Measurements from ENCODE around the gene ZNF557. TPM values are rescaled to one million over a fixed set of nuclear protein-coding genes. Genes with fewer than 3 reads are reported as not detected.
"Not testable (repeated sequence)": the region's sequence is repeated elsewhere in the genome, so short reads cannot be mapped to it uniquely, and the experiment has no call there.

Gene ZNF557
- 8.1 to 11.6 TPM (median 8.2 TPM) in 3 replicates for total RNA-seq
- long read RNA-seq, partial matches to known transcripts = 0 of 5 reads
- long read RNA-seq, other reads (novel, unspliced or antisense) = 3 of 5 reads

DNA sequence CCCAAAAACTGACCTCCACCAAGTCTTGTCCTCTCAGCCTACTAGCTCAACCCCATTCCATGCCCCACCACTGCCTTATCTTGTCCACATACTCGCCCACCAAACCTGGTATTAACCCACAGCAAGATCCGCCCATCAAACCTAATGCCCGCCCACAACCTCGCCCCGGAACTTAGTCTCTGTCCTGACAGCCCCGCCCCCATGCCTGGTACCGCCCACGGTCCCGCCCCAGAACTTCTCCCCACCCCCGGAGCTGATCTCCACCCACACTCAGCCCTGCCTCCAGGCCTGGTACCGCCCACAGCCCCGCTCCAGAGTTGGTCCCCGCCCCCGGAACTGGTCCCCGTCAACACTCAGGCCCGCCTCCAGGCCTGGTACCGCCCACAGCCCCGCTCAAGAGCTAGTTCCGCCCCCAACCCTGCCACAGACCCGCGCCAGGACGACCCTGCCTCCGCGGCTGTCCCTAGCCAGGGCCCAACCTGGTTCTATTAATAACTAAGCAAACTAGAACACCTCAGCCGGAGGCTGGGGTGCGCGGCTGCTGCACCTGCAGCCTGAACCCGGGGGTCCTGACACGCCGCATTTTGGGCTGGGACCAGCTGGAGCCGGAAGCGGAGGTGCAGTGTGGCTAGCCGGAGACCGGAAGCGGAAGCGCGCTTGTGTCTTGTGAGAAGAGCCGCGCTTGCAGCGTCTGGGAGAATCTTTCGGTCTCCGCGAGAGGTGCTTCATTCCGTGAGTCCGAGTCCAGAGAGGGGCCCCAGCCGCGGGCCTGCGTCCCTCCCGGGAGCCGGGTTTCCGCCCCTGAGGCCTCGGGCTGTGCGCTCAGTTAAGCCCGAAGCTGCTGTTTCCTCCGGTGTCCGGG is at the start of gene ZNF557:
TSS of gene ZNF557 (plus strand) at position 662 of the 862 bp plus-strand sequence. CDS start 5,372 bp downstream, outside the sequence.
- Mint-ChIP-seq H3K4me1 (ENCODE audit: low read depth) (peaks cover 24% of the 10 kb centered on the region), H3K36me3 (ENCODE audit: low read depth) (peaks cover 18% of the 10 kb centered on the region), H3K4me3 (ENCODE audit: unreplicated experiment) (peak within 1 kb of the TSS; percentile 94), H3K27ac (ENCODE audit: unreplicated experiment) (peak within 1 kb of the TSS; percentile 92), H3K27me3 (ENCODE audit: low read depth) (no peaks in the 10 kb centered on the region), H3K9me3 (ENCODE audit: low read depth) (no peaks in the 10 kb centered on the region)
- peak; percentile 99 for DNase-seq (ENCODE audit: low spot score)
- TF ChIP-seq, protein P1, sequence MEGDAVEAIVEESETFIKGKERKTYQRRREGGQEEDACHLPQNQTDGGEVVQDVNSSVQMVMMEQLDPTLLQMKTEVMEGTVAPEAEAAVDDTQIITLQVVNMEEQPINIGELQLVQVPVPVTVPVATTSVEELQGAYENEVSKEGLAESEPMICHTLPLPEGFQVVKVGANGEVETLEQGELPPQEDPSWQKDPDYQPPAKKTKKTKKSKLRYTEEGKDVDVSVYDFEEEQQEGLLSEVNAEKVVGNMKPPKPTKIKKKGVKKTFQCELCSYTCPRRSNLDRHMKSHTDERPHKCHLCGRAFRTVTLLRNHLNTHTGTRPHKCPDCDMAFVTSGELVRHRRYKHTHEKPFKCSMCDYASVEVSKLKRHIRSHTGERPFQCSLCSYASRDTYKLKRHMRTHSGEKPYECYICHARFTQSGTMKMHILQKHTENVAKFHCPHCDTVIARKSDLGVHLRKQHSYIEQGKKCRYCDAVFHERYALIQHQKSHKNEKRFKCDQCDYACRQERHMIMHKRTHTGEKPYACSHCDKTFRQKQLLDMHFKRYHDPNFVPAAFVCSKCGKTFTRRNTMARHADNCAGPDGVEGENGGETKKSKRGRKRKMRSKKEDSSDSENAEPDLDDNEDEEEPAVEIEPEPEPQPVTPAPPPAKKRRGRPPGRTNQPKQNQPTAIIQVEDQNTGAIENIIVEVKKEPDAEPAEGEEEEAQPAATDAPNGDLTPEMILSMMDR (IDR thresholded peaks at IDR 0.05) = no peak

GRCh38 chr19:7021331-7021730 is 48.2 kb upstream of the ZNF557 start, which contains the start of gene MBD3L2B:
Gene MBD3L2B, minus strand, starts transcription at chr19:7021431. Its CDS starts 34 bp downstream, at chr19:7021397.
- not testable (repeated sequence) for H3K4me3 Mint-ChIP-seq (ENCODE audit: unreplicated experiment); H3K27me3 Mint-ChIP-seq (ENCODE audit: low read depth)

DNA sequence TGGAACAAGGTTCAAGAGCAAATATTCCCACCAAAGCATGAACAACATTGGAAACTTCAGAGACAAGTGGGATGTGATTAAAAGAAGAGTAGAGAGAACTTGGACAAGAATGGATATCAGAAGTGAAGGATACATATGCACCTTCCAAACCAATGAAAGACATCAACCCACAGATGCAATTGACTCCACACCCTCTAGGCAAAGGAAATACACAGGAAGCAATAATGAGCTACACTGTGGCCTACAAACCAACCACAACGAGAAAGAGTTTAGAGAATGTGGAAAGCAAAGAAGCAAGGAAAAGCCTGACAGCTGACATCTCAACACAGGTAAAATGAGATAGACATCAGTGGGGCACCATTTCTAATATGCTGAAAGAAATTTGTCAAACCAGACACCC is 40.7 kb upstream of the ZNF557 start:
- H3K27me3 Mint-ChIP-seq (ENCODE audit: low read depth); H3K4me1 Mint-ChIP-seq (ENCODE audit: low read depth); H3K36me3 Mint-ChIP-seq (ENCODE audit: low read depth); H3K27ac Mint-ChIP-seq (ENCODE audit: unreplicated experiment); DNase-seq (ENCODE audit: low spot score); H3K9me3 Mint-ChIP-seq (ENCODE audit: low read depth); H3K4me3 Mint-ChIP-seq (ENCODE audit: unreplicated experiment): not testable (repeated sequence)

More at GRCh38 chr19:7021331-7021730, 48.2 kb upstream of the ZNF557 start, which contains the start of gene MBD3L2B:
- DNase-seq (ENCODE audit: low spot score); H3K27ac Mint-ChIP-seq (ENCODE audit: unreplicated experiment); H3K9me3 Mint-ChIP-seq (ENCODE audit: low read depth); H3K36me3 Mint-ChIP-seq (ENCODE audit: low read depth); H3K4me1 Mint-ChIP-seq (ENCODE audit: low read depth): not testable (repeated sequence)

DNA sequence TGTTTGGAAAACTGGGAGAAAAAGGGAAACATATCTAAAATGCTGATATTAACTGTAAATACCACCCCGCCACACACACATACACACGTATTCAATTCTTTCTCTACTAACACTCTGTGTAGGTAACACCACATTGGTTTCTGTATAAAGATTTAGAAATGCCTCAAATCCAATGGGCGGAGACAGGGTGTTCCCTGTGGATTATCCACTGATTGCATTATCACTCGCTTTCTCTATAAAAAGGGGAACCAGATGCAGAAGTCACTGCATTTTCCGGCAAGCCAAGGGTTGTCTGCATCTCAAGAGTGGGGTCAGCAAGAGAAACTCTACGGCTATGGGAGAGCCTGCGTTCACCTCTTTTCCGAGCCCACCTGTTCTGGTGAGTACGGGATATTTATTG is 39.2 kb upstream of the ZNF557 start, which contains the start of gene MBD3L5:
TSS of gene MBD3L5 (plus strand) at position 301 of the 400 bp plus-strand sequence. CDS start at position 335, 34 bp downstream.
- H3K4me3 Mint-ChIP-seq (ENCODE audit: unreplicated experiment); H3K27me3 Mint-ChIP-seq (ENCODE audit: low read depth); H3K36me3 Mint-ChIP-seq (ENCODE audit: low read depth); H3K27ac Mint-ChIP-seq (ENCODE audit: unreplicated experiment); H3K9me3 Mint-ChIP-seq (ENCODE audit: low read depth); DNase-seq (ENCODE audit: low spot score); H3K4me1 Mint-ChIP-seq (ENCODE audit: low read depth): not testable (repeated sequence)

- not testable (repeated sequence) for H3K36me3 Mint-ChIP-seq (ENCODE audit: low read depth); DNase-seq (ENCODE audit: low spot score); H3K4me1 Mint-ChIP-seq (ENCODE audit: low read depth); H3K27me3 Mint-ChIP-seq (ENCODE audit: low read depth); H3K27ac Mint-ChIP-seq (ENCODE audit: unreplicated experiment); H3K9me3 Mint-ChIP-seq (ENCODE audit: low read depth); H3K4me3 Mint-ChIP-seq (ENCODE audit: unreplicated experiment)
Observed at GRCh38 chr19:7040079-7040478, 29.4 kb upstream of the ZNF557 start, which contains the start of gene MBD3L4. Gene MBD3L4, minus strand, starts transcription at chr19:7040179. Its CDS starts 35 bp downstream, at chr19:7040144.

DNA sequence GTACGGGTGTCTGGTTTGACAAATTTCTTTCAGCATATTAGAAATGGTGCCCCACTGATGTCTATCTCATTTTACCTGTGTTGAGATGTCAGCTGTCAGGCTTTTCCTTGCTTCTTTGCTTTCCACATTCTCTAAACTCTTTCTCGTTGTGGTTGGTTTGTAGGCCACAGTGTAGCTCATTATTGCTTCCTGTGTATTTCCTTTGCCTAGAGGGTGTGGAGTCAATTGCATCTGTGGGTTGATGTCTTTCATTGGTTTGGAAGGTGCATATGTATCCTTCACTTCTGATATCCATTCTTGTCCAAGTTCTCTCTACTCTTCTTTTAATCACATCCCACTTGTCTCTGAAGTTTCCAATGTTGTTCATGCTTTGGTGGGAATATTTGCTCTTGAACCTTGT is 27.9 kb upstream of the ZNF557 start:
- not testable (repeated sequence) for H3K36me3 Mint-ChIP-seq (ENCODE audit: low read depth); H3K27me3 Mint-ChIP-seq (ENCODE audit: low read depth); DNase-seq (ENCODE audit: low spot score); H3K4me1 Mint-ChIP-seq (ENCODE audit: low read depth); H3K27ac Mint-ChIP-seq (ENCODE audit: unreplicated experiment); H3K9me3 Mint-ChIP-seq (ENCODE audit: low read depth); H3K4me3 Mint-ChIP-seq (ENCODE audit: unreplicated experiment)

DNA sequence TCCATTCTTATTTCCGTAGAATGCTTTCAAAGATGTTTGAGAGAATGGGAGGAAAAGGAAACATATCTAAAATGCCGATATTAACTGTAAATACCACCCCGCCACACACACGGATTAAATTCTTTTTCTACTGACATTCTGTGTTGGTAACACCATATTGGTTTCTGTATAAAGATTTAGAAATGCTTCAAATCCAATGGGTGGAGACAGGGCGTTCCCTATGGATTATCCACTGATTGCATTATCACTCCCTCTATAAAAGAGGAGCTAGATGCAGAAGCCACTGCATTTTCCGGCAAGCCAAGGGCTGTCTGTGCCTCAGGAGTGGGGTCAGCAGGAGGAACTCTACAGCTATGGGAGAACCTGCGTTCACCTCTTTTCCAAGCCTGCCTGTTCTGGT is 20.5 kb upstream of the ZNF557 start, which contains the start of gene MBD3L2:
TSS of gene MBD3L2 (plus strand) at position 301 of the 400 bp plus-strand sequence. CDS start at position 354, 53 bp downstream.
- not testable (repeated sequence) for H3K4me1 Mint-ChIP-seq (ENCODE audit: low read depth); H3K36me3 Mint-ChIP-seq (ENCODE audit: low read depth); H3K9me3 Mint-ChIP-seq (ENCODE audit: low read depth); H3K27me3 Mint-ChIP-seq (ENCODE audit: low read depth); DNase-seq (ENCODE audit: low spot score); H3K27ac Mint-ChIP-seq (ENCODE audit: unreplicated experiment); H3K4me3 Mint-ChIP-seq (ENCODE audit: unreplicated experiment)

DNA sequence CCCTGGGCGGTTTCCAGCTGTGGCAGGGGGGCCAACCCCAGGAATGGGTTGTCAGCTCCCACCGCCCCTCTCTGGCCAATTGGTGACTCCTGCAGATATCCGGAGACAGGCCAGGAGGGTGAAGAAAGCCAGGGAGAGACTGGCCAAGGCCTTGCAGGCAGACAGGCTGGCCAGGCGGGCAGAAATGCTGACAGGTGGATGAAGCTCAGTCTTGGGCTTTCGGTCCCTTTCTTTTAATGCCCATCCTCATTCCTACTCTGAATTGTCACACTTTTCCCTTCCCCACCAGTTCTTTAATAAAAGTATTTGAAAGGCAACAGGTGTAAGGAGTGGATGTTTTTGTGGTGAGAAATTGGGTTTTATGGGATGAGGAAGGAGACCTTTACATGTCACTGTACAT is 18.1 kb upstream of the ZNF557 start:
- not testable (repeated sequence) for H3K27me3 Mint-ChIP-seq (ENCODE audit: low read depth); DNase-seq (ENCODE audit: low spot score); H3K36me3 Mint-ChIP-seq (ENCODE audit: low read depth); H3K9me3 Mint-ChIP-seq (ENCODE audit: low read depth); H3K4me1 Mint-ChIP-seq (ENCODE audit: low read depth); H3K27ac Mint-ChIP-seq (ENCODE audit: unreplicated experiment); H3K4me3 Mint-ChIP-seq (ENCODE audit: unreplicated experiment)

DNA sequence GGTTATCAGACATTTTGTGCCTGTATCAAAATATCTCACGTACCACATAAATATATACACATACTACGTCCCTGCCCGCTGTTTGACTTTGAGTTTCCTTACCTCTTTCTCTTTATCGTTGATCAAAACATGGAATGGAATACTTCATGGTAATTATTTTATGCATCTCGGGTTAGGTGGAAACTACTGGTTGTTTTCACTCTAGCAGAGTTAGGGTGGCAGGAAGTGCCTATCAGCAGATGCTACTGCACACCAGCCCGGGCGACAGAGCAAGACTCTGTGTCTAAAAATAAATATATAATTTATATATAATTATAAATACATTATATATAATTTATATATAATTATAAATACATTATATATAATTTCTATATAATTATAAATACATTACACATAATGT is 16.6 kb upstream of the ZNF557 start:
- not testable (repeated sequence) for H3K36me3 Mint-ChIP-seq (ENCODE audit: low read depth); DNase-seq (ENCODE audit: low spot score); H3K4me1 Mint-ChIP-seq (ENCODE audit: low read depth); H3K9me3 Mint-ChIP-seq (ENCODE audit: low read depth); H3K4me3 Mint-ChIP-seq (ENCODE audit: unreplicated experiment); H3K27me3 Mint-ChIP-seq (ENCODE audit: low read depth); H3K27ac Mint-ChIP-seq (ENCODE audit: unreplicated experiment)

- not testable (repeated sequence) for H3K9me3 Mint-ChIP-seq (ENCODE audit: low read depth); H3K4me1 Mint-ChIP-seq (ENCODE audit: low read depth); H3K27ac Mint-ChIP-seq (ENCODE audit: unreplicated experiment); H3K36me3 Mint-ChIP-seq (ENCODE audit: low read depth); H3K4me3 Mint-ChIP-seq (ENCODE audit: unreplicated experiment); DNase-seq (ENCODE audit: low spot score); H3K27me3 Mint-ChIP-seq (ENCODE audit: low read depth)
Observed at GRCh38 chr19:7054635-7055368, 14.7 kb upstream of the ZNF557 start.

DNA sequence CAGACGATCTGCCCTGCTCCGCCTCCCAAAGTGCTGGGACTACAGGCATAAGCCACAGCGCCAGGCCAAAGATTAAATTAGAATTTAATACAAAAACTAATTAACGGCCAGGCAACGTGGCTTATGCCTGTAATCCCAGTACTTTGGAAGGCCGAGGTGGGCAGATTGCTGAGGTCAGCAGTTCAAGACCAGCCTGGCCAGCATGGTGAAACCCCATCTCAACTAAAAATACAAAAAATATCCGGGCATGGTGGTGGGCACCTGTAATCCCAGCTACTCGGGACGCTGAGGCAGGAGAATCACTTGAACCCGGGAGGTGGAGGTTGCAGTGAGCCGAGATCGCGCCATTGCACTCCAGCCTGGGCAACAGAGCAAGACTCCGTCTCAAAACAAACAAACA is 13.8 kb upstream of the ZNF557 start:
- not testable (repeated sequence) for H3K9me3 Mint-ChIP-seq (ENCODE audit: low read depth); DNase-seq (ENCODE audit: low spot score); H3K36me3 Mint-ChIP-seq (ENCODE audit: low read depth); H3K27ac Mint-ChIP-seq (ENCODE audit: unreplicated experiment); H3K4me3 Mint-ChIP-seq (ENCODE audit: unreplicated experiment); H3K4me1 Mint-ChIP-seq (ENCODE audit: low read depth); H3K27me3 Mint-ChIP-seq (ENCODE audit: low read depth)

All from chondrocyte (in vitro differentiated cells).